ENCODE measurements around the gene GPX7.

Gene GPX7

GRCh38 chr1:52629667-52630066 lies 27.5 kb downstream of the GPX7 start:
- no peak for DNase-seq

- DNase-seq, result no peak
Measured at GRCh38 chr1:52631759-52632331, 29.7 kb downstream of the GPX7 start.

- DNase-seq, result peak; percentile 29 to 81 (median 54)
Measured at GRCh38 chr1:52632732-52633290, 30.6 kb downstream of the GPX7 start, which contains the start of gene SHISAL2A. SHISAL2A (plus strand) TSS chr1:52633168; CDS start chr1:52633494, 326 bp downstream.

GRCh38 chr1:52633291-52633754 lies 31.2 kb downstream of the GPX7 start:
- peak; percentile 5 to 48 (median 11) for DNase-seq

- peak in 1 of 5 experiments; percentile 6 for DNase-seq
Measured at GRCh38 chr1:52634111-52634510, 31.9 kb downstream of the GPX7 start.

- peak in 2 of 5 experiments; percentile 31 to 60 for DNase-seq
Measured at GRCh38 chr1:52635321-52636089, 33.3 kb downstream of the GPX7 start.

GRCh38 chr1:52636721-52637695 lies 34.8 kb downstream of the GPX7 start:
- DNase-seq, result peak in 4 of 5 experiments; percentile 18 to 93 (median 62)

GRCh38 chr1:52637946-52638345 lies 35.8 kb downstream of the GPX7 start:
- DNase-seq, result no peak

GRCh38 chr1:52640697-52641096 lies 38.5 kb downstream of the GPX7 start:
- DNase-seq, result no peak

- DNase-seq, result no peak
Measured at GRCh38 chr1:52641307-52641706, 39.1 kb downstream of the GPX7 start.

GRCh38 chr1:52645261-52645660 lies 43.1 kb downstream of the GPX7 start:
- no peak for DNase-seq

- no peak for DNase-seq
Measured at GRCh38 chr1:52651904-52652303, 49.7 kb downstream of the GPX7 start.

GRCh38 chr1:52653207-52653849 lies 51.2 kb downstream of the GPX7 start:
- DNase-seq, result no peak

GRCh38 chr1:52654063-52654462 lies 51.9 kb downstream of the GPX7 start:
- DNase-seq, result no peak

- DNase-seq, result no peak
Measured at GRCh38 chr1:52657702-52658101, 55.5 kb downstream of the GPX7 start.

All from T-helper 2 cell (primary cell).